ENCODE data around the gene CPSF6.
"Not testable (repeated sequence)": the region's sequence is repeated elsewhere in the genome, so short reads cannot be mapped to it uniquely, and the experiment has no call there.

The CPSF6 gene

DNA sequence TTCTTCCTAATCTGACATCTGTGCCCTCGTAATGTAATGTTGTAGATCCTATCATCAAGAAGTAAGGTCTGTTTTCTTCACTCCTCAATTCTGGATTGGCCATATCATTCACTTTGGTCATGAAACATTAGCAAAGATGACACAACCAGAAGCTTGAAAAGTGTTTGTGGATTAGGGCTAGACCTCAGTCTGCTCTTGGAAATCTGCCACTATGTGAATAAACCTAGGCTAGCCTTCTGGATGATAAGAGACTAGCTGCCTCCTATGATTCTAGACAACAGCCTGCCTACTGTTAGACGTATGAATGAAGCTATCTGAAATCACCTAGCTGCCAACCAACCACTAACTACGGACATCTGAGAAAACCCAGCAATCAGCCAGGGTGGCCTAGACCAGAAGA is 70.1 kb downstream of the CPSF6 start:
- DNase-seq, result no peak

DNA sequence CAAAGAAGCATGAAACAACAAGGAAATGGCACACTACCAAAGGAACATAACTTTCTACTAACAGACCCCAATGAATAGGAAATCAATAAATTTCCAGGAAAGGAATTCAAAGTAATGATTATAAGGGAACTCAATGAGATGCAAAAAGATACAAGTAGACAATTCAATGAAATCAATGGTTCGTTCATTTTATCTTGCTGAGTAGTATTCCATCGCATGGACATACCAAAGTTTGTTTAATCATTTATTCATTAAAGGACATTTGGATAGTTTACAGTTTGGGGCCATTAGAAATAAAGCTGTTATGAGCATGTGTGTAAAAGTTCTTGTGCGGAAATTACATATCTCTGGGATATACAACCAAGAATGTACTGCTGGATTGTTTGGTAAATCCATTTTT is 73.8 kb downstream of the CPSF6 start:
- in situ Hi-C loops (cut with HindIII; ENCODE audit: low pct_ligation_motif_present, low pct_unique_long_range_greater_than_20kb, low sequenced_read_pairs), result no loop called here
- no peak for DNase-seq

More for the DNA sequence above, 70.1 kb downstream of the CPSF6 start:
- in situ Hi-C loops (cut with HindIII; ENCODE audit: low pct_ligation_motif_present, low pct_unique_long_range_greater_than_20kb, low sequenced_read_pairs), result no loop called here

DNA sequence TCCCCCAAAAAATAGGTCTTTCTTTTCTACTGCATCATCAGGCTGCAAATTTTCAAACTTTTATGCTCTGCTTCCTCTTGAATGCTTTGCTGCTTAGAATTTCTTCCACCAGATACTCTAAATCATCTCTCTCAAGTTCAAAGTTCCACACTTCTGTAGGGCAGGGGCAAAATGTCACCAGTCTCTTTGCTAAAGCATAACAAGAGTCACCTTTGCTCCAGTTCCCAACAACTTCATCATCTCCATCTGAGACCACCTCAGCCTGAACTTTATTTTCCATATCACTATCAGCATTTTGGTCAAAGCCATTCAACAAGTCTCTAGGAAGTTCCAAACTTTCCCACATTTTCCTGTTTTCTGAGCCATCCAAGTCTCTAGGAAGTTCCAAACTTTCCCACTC is 77.4 kb downstream of the CPSF6 start:
- in situ Hi-C loops (cut with HindIII; ENCODE audit: low pct_ligation_motif_present, low pct_unique_long_range_greater_than_20kb, low sequenced_read_pairs); DNase-seq: not testable (repeated sequence)

DNA sequence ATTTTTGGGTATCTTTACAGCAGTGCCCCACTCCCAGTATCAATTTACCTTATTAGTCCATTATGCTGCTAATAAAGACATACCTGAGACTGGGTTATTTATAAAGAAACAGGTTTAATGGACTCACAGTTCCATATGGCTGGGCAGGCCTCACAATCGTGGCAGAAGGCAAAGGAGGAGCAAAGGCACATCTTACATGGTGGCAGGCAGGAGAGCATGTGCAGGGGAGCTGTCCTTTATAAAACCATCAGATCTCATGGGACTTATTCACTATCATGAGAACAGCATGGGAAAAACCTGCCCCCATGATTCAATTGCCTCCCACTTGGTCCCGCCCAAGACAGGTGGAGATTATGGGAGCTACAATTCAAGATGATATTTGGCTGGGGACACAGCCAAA is 77.9 kb downstream of the CPSF6 start:
- in situ Hi-C loops (cut with HindIII; ENCODE audit: low pct_ligation_motif_present, low pct_unique_long_range_greater_than_20kb, low sequenced_read_pairs); DNase-seq: not testable (repeated sequence)

DNA sequence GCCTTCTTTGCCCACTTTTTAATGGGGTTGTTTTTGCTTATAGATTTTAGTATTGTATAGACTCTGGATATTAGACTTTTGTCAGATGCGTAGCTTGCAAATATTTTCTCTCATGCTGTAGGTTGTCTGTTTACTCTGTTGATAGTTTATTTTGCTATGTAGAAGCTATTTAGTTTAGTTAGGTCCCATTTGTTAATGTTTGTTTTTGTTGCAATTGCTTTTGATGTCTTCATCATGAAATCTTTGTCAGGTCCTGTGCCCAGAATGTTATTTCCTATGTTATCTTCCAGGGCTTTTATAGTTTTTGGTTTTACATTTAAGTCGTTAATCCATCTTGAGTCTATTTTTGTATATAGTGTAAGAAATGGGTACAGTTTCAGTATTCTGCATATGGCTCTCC is 78.9 kb downstream of the CPSF6 start:
- no peak for DNase-seq

DNA sequence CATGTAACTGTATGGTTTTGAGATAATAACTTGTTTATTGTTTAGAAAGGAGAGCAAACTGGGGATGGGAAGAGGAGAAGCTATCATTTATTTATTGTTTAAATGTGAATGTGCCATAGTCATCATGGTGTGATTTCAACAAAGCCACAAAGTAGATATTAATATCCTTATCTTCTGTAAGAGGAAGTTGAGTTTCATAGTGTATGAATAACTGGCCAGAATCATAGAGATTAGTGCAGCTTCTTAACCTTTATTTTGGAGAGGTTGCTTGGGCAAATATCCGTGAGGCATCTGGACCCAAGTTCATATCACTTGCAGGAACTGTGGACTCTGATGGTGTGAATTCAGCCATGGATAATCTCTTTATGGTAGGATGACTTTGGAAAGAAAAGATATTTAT is 82.0 kb downstream of the CPSF6 start:
- DNase-seq, result no peak
- in situ Hi-C loops (cut with HindIII; ENCODE audit: low pct_ligation_motif_present, low pct_unique_long_range_greater_than_20kb, low sequenced_read_pairs), result no loop called here

More for the DNA sequence above, 78.9 kb downstream of the CPSF6 start:
- in situ Hi-C loops (cut with HindIII; ENCODE audit: low pct_ligation_motif_present, low pct_unique_long_range_greater_than_20kb, low sequenced_read_pairs), result no loop called here
